HG03469 (cell line): Measurements from ENCODE around the gene QSOX2.

Source experiments
- ATAC-seq: cut with Tn5 transposase; IDR thresholded peaks from one replicate; pipeline ENCODE4 v1.9.1; 2021; ENCODE audit warnings: mild to moderate bottlenecking, moderate library complexity, moderate number of reproducible peaks; ENCODE audit not compliant: unreplicated experiment

Gene QSOX2

DNA sequence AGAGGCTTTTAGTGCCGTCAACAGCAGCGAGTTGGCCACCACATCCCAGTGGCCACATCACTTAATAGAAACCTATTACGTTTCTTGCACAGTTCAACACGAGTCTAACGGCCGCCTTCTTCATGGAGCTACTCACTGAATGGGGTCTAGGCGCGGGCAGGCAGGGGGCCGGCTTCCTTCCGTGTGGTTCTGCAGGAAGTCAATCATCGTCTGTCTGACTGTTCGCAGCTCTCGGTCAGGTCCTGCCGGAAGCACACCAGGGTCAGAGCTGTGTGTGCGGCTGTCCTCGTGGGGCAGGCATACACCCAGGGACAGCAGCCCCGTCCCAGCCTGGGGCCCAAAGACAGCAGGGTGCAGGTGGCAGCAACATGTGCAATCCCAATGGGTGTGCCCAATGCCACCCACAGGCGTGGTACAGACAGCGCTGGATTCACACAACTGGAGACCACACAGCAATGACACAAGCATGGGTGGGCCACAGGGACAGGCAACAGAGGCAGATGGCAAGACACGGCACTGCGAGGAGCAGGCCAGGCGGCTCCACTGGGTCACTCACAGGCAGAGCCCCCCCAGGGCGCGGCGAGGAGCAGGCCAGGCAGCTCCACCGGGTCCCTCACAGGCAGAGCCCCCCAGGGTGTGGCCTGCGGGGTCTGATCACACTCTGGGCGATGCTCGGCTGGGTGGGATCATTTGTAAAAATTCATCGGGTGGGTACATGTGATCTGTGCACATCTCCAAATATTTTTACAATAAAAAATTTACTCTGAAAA is 21.6 kb downstream of the QSOX2 start:
- ATAC-seq, result no peak

DNA sequence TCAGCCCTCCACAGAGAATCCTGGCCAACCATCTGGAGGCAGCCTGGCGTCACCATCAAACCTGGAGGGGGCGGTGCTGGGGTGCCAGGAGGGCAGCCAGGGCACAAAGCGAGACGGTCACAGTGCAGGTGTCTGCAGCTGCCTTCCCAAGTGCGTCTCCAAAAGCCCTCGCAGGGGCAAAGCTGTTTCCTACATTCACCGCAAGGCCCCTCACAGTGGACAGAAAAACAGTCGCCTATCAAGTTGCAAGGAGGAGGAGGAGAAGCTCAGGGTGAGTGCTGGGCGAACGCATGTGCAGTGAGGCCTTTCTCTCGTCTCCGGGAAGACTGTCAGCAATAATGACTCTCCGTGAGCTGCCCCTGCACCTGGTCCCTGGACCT is 22.7 kb downstream of the QSOX2 start:
- ATAC-seq, result no peak

DNA sequence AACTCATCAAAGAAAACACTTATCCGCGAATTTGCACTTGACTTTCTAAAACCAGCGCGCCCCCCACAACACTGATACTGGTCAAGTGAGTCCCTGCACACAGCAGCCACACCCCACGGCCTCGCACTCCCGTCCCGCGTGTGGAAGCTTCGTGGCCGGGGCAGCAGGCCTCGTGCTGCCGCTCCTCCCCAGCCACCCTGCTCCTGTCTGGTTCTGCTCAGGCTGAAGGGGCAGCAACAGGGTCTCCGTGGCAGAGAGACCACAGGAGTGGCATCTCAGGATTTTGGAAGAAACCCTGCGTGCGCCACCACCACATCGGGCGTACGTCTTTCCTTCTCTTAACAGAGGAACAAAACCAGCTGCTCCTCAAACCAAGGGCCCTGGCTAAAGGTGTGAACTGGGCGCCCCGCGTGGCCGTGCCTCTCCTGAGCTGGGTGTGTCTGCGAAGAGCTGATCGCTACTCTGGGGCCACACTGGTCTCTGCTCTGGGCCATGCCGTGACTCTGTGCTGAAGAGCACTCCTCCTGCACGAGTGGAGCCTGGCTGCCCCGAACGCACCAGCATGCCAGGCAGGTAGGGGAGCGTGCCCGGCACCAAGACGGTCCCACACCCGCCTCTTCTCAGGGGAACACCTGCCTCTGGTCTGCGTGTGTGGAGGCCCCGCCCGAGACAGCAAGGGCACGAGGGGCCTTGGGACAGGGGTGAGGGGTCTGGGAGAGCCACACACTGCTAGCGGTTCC is 23.3 kb downstream of the QSOX2 start:
- ATAC-seq, result no peak

- no peak for ATAC-seq
Observed at GRCh38 chr9:136220017-136220729, 25.4 kb downstream of the QSOX2 start.

DNA sequence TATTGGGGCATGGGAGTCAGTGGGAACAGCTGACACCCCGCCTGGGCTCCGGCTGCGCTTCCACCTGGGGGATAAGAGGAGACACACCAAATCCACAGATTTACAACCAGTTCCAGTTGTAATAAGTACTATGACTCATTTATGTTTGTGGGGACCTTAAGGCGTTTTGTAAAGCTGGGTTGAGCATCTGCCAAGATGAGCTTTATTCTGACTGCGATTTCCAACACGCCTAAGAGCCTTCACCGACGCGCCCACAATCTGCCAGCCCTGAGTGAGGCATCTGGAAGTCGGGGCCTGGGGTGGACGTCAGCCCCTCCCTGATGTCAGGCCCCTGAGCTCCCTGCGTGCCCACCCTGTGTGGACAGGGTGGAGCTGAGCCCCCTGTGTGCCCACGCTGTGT is 26.3 kb downstream of the QSOX2 start:
- no peak for ATAC-seq

GRCh38 chr9:136218673-136219072 is 26.9 kb downstream of the QSOX2 start:
- no peak for ATAC-seq

GRCh38 chr9:136218271-136218670 is 27.3 kb downstream of the QSOX2 start:
- no peak for ATAC-seq

GRCh38 chr9:136216541-136217244 is 28.9 kb downstream of the QSOX2 start:
- ATAC-seq, result no peak

DNA sequence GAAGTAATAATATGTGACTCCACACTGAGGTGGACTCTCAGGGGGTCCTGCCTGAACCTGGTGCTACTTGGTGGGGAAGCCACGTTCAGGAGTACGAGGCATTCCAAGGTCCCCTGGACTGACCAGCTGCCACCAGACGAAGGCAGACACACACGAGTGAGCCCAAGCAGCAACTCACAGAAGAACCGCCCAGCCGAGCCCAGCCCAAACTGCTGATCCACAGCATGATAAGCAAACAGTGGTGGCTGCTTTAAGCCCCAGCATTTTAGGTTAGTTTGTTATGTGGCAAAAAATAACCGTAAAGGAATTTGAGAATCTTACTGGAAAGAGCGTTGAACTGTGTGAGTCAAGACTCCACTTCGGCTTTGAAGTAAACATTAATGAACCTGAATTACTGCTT is 31.9 kb downstream of the QSOX2 start:
- no peak for ATAC-seq

DNA sequence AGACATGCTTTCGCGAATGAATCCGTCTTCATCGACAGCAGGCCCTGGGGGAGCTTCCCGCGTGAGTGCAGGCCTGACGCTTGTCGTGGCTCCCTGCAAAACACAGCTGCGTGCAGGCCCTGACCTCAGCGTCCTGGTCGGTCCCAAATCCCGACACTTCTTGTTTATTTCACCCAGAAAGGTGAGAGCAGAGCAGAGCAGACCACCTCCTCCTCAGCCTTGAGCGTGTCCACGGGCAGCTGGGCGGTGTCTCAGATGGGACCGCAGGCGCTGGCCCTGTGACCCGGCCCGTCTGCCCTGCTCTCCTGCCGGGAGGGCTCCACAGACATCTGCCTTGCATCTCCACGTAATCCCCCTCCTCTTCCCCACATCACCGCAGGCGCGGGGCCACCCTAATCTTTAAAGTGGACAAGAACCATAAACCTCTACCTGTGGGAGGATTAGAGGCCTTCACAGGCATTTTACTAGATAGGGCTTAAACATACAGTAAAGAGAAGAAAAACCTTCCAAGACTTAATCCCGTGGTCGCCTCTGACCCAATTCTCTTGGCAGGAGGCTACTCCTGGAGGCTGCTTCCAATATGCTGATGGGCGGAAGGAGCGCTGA is 33.2 kb downstream of the QSOX2 start:
- no peak for ATAC-seq

DNA sequence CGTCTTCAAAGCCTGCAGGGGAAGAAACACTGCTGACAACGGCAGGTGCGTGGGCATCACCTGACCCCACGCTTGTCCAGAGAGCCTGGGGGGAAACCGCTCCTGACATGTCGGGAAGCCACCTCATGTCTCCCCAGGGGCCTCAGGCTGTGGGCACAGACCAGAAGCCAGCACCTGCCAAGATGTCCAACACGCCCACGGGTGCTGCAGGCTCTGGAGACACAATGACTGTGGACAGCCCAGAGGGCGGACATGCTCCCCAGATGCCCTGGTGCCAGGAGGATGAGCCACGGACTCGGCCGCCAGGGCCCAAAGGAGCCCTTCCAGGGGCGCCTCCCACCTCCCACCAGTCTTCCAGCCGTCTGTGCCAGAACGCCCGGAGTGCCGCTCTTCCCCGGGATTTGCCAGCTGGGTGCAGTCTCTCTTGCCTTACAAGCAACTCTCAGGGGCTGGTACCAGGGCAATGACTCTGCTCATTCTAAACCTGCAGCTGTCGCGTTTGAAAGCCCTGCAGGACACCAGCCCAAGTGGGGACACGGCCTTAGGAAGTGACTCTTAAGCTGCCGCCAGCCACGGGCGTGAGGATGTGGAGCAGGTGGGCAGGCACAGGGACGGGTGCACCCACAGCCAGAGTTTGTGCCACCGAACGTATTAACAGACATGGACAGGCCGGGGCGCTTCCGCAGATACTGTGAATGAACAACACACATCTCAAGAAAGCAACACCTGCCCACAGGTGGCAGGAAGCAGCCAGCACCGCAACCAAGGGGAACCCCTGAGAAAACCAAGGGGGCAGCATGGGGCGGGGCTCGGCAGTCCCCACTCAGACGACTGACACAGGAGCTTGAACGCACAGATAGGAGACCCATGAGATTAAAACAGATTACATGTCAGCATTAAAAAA is 33.9 kb downstream of the QSOX2 start:
- ATAC-seq, result no peak

DNA sequence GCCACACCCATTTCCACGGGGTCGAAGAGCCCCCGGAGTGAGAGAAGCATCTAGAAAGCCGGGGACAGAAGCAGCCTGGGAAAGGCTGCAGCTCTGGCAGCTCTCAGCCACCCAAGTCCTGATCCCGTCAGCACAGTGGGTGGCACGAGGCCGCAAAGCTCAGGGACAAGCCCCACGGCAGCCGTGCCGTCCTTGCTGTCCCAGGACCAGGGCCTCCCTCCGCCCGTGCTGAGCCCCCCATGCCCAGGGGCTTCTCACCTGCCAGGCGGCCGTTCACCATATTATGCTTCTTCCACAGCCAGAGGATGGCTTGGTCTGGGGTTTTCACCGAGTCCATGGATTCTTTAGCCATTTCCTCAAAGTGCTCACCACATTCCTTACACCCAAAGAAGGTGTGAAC is 34.6 kb downstream of the QSOX2 start:
- ATAC-seq, result no peak

DNA sequence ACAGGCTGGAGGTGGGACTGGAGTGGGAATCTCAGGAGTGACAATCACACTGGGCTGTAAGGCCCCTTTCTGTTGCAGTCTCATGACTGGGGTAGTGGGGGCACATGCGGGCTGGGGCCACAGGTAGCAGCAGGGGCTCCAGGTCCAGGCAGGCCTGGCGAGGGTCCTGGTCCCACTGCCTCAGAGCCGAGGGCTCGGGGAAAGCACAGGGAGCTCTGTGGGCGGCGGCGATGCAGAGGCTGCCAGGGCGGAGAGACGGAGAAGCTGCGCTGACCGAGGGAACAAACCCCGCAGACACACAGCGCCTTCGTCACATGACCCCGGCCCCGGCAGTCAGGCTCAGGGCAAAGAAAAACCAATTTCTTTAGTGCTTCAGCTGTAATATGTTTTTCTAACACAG is 35.3 kb downstream of the QSOX2 start:
- no peak for ATAC-seq

DNA sequence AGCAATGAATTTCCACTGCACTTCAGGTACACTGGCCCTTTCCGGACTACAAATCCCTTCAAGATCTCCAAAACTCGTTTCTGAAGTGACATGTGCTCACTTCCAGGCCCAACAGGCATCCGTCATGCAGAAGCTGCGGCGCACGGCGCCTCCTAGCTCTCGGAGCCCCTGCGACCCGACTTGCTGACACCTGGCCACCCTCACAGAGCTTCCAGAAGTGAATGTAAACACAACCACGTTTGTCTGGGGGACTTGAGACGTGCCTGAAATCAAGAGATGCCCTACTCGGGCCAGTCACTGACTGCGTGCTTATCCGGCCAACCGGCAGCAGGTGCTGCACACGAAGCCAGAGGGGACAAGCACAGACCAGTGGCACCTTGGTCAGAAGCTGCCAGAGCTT is 35.8 kb downstream of the QSOX2 start:
- ATAC-seq, result no peak

DNA sequence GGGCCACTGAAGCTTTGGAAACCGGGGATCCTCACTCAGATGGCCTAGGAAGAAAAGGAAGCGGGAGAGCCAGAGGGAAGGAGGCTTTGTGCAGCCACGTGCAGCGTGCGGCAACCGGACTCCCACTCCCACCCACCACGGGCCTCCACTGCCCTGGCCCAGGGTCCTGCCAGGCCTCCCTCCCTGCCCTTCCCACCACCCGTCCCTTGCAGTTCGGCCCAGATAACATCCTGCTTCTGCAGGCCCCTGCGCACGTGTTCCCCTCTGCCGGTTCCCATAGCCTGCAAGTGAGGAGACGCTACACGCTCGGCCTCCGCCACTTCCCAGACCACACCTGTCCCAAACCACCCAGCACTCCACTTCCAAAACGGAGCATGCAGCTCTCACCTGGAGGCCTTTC is 36.4 kb downstream of the QSOX2 start:
- ATAC-seq, result no peak

- ATAC-seq, result no peak
Observed at GRCh38 chr9:136208675-136209074, 36.9 kb downstream of the QSOX2 start.

DNA sequence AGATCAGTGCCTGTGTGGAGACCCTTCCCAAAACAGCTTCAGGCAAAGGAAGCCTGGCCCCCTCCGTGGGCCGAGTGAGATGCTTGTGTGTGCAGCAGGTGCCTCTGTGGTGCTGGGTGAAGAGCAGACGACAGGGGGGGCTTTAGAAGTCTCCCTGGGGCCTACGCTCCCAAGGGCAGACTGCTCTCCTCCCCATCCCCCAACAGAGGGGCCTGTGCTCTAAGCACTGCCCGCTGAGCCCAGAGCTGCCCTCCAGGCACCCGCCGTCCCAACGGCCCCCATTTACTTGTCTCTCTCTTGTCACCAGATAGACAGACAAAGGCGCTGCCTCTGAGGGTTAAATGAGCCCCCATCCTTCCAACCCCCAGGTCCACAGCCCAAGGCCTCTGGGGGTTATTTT is 38.0 kb downstream of the QSOX2 start:
- no peak for ATAC-seq

GRCh38 chr9:136206602-136207275 is 38.9 kb downstream of the QSOX2 start:
- no peak for ATAC-seq

DNA sequence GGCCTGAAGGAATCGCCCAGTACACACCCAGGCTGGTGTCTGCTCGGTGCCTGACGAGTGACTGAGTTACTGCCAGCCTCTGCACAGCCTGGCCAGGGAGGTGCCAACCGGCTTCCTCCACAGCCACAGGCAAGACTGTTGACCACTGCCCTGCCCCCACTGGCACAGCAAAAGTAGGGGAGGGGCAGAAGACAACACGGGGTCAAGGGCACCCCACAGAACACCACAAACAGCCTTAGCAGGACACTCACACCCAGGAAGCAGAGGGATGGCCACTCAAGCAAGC is 40.0 kb downstream of the QSOX2 start:
- no peak for ATAC-seq
